Measurements from ENCODE around the gene SRSF6. TPM values are rescaled to one million over a fixed set of nuclear protein-coding genes. Genes with fewer than 3 reads are reported as not detected.

Gene SRSF6
- total and polyA plus RNA-seq, 2 of the 4 experiments (the other 2 are of a cell fraction), result 72.4 to 134 TPM

- POLR2A ChIA-PET (ENCODE audit: unreplicated experiment), result no interaction called here
- Histone ChIP-seq H4K20me1 (ENCODE audit: insufficient read depth, low read length) (no peaks in the 10 kb centered on the region), H4K8ac (ENCODE audit: low read depth in 2 of 2, low read length in 2 of 2) (no peak overlapping the region), H2AFZ (replicated peaks; ENCODE audit: low read length, poor library complexity) (peak overlapping the region; percentile 96), H4K5ac (ENCODE audit: low read depth, low read length) (no peak overlapping the region), H3K18ac (ENCODE audit: low read depth, low read length) (no peak overlapping the region), H3K79me1 (ENCODE audit: low read depth in 1 of 2, low read length in 2 of 2) (no peaks in the 10 kb centered on the region), H3K4me3 (ENCODE audit: insufficient read depth, low read depth, low read length) (peak overlapping the region; percentile 87), H3K4ac (ENCODE audit: low read depth, low read length) (no peak overlapping the region), H4K91ac (ENCODE audit: insufficient read depth, low read depth, low read length) (no peak overlapping the region), H3K4me2 (ENCODE audit: low read depth, low read length) (peak overlapping the region; percentile 83), H2BK15ac (ENCODE audit: low read depth, low read length) (no peak overlapping the region), H3K4me1 (ENCODE audit: control insufficient read depth, insufficient read depth, low read length) (peaks cover 3% of the 10 kb centered on the region; the same call in 1 of the 2 replicates), H3K56ac (ENCODE audit: extremely low read depth, insufficient read depth, low read length) (no peak overlapping the region), H2BK20ac (ENCODE audit: low read depth, low read length) (no peak overlapping the region), H3K27me3 (ENCODE audit: control insufficient read depth, insufficient read depth, low read length) (peaks cover 36% of the 10 kb centered on the region), H2BK5ac (ENCODE audit: low read depth, low read length, poor library complexity, severe bottlenecking) (no peak overlapping the region), H3K27ac (ENCODE audit: insufficient read depth, low read length) (no peak overlapping the region), H3K9me3 (ENCODE audit: control insufficient read depth, insufficient read depth, low read length) (peaks cover 2% of the 10 kb centered on the region), H2AK5ac (ENCODE audit: low read depth, low read length) (no peak overlapping the region), H2AK9ac (replicated peaks; ENCODE audit: low read depth, low read length, poor library complexity) (no peak overlapping the region), H3K9ac (ENCODE audit: low read depth, low read length) (peak overlapping the region; percentile 58; the same call in 1 of the 2 replicates), H2BK120ac (ENCODE audit: low read depth, low read length) (no peak overlapping the region), H3K23ac (ENCODE audit: low read depth, low read length) (no peak overlapping the region), H3K14ac (replicated peaks; ENCODE audit: low read depth, low read length) (no peak overlapping the region), H3K36me3 (ENCODE audit: control insufficient read depth, insufficient read depth, low read length) (no peaks in the 10 kb centered on the region), H3K9me1 (ENCODE audit: insufficient read depth, low read length) (no peaks in the 10 kb centered on the region)
- in situ Hi-C loops (cut with MboI; ENCODE audit: low sequenced_read_pairs), result no loop called here
- ATAC-seq (ENCODE audit: low read depth) (peak; percentile 28; the same call in 1 of the 2 replicates), DNase-seq (no peak)
- dilution Hi-C loops (cut with HindIII; ENCODE audit: low sequenced_read_pairs, unreplicated experiment), result no loop called here
- intact Hi-C loops (cut with micrococcal nuclease), result no loop called here
- no TSS peak for BruUV-seq (replicated peaks)
- WGBS, 2 experiments (ENCODE audit: extremely low coverage in 2 of 2, insufficient read length in 1 of 2), result 14% methylated on average over 8 of the region's 22 CpGs; no CpG with 5 or more reads in 1 of the 2 experiments
- TF ChIP-seq FOS (IDR thresholded peaks at IDR 0.05; ENCODE audit: low read depth, low read length) (no peak), RFX5 (IDR thresholded peaks at IDR 0.05; ENCODE audit: low read depth, low read length) (no peak), USF2 (IDR thresholded peaks at IDR 0.05; ENCODE audit: low read depth, low read length) (no peak), CEBPB (IDR thresholded peaks at IDR 0.05; ENCODE audit: low read depth, low read length) (no peak), BHLHE40 (IDR thresholded peaks at IDR 0.05; ENCODE audit: low read depth, low read length) (no peak), NFE2L2 (IDR thresholded peaks at IDR 0.05; ENCODE audit: low read depth, low read length) (no peak), CTCF (conservative IDR thresholded peaks at IDR 0.05; ENCODE audit: low read depth, low read length) (no peak), POLR2A (IDR thresholded peaks at IDR 0.05; ENCODE audit: low read depth, low read length) (no peak), CHD1 (IDR thresholded peaks at IDR 0.05; ENCODE audit: low read depth, low read length) (no peak), RCOR1 (IDR thresholded peaks at IDR 0.05; ENCODE audit: insufficient replicate concordance, low read length) (no peak), MAZ (IDR thresholded peaks at IDR 0.05; ENCODE audit: borderline replicate concordance, low read depth, low read length) (no peak), RAD21 (IDR thresholded peaks at IDR 0.05; ENCODE audit: low read length) (no peak), MAFK (IDR thresholded peaks at IDR 0.05; ENCODE audit: low read depth, low read length) (no peak), SMC3 (IDR thresholded peaks at IDR 0.05; ENCODE audit: low read depth, low read length) (no peak), ELK1 (IDR thresholded peaks at IDR 0.05; ENCODE audit: borderline replicate concordance, low read depth, low read length) (no peak), MXI1 (IDR thresholded peaks at IDR 0.05; ENCODE audit: borderline replicate concordance, low read depth, low read length) (no peak)
- CTCF ChIA-PET, result interaction anchor here (0.9 kb wide), 1 partner anchor 14 kb away, joined by 3 read pairs; no protein-coding TSS in a partner anchor
Measured at GRCh38 chr20:43508106-43508505, 50.4 kb downstream of the SRSF6 start.
